Transverse colon (tissue), 3 donors: ENCODE data around the gene SYTL4.

Source experiments
- CTCF ChIP-seq, 5 experiments: fragments of 200-600 bp in 3 of 5; fragments of 450-650 bp in 2 of 5; sonication (generic) in 3 of 5; IDR thresholded peaks; 1 replicate in 2 of 5; 2 replicates in 3 of 5; pipeline ENCODE4 v1.5.1; 2016 to 2017; ENCODE audit warnings: antibody characterized with exemption in 5 of 5, inconsistent platforms in 3 of 5, mild to moderate bottlenecking in 2 of 5, moderate library complexity in 1 of 5
- POLR2A ChIP-seq: fragments of 450-650 bp; IDR thresholded peaks from one replicate; pipeline ENCODE4 v1.6.1; 2016; ENCODE audit warnings: antibody characterized with exemption, mild to moderate bottlenecking, moderate library complexity

GRCh38 chrX:100673397-100673953 is 58.4 kb downstream of the SYTL4 start:
- TF ChIP-seq CTCF (IDR thresholded peaks at IDR 0.05) (no peak), POLR2A (no peak)
